Adrenal gland (tissue), 12 donors: ENCODE data around the gene ABCB6. TPM values are rescaled to one million over a fixed set of nuclear protein-coding genes. Genes with fewer than 3 reads are reported as not detected.

Experiments
- DNase-seq, 7 donors: peaks; one replicate each; pipeline ENCODE4 v3.0.0-alpha.2; 2019 to 2020
- H3K27ac ChIP-seq, 5 donors: fragments of 200-600 bp; sonication (generic) in 4 of 5; 1 replicate in 3 of 5; 2 replicates in 2 of 5; pipeline versions ENCODE4 v1.5.1 to v1.8.0; 2016 to 2020; ENCODE audit warnings: mild to moderate bottlenecking in 1 of 5
- H3K27me3 ChIP-seq: fragments of 200-600 bp; 2 replicates; pipeline ENCODE4 v1.8.0; 2021
- H3K36me3 ChIP-seq, 2 donors: fragments of 200-600 bp; replicated peaks in 1 of 2; 1 replicate in 1 of 2; 2 replicates in 1 of 2; pipeline versions ENCODE4 v1.5.1 to v1.8.0; 2018 to 2022
- H3K4me1 ChIP-seq, 2 donors: fragments of 200-600 bp; replicated peaks in 1 of 2; 1 replicate in 1 of 2; 2 replicates in 1 of 2; pipeline versions ENCODE4 v1.5.1 to v1.8.0; 2018 to 2021
- H3K4me3 ChIP-seq, 4 donors: fragments of 200-600 bp; sonication (generic) in 3 of 4; one replicate each; pipeline ENCODE4 v1.5.1; 2016 to 2018
- H3K9me3 ChIP-seq, 3 donors: fragments of 200-600 bp; sonication (generic) in 1 of 3; replicated peaks in 1 of 3; 1 replicate in 2 of 3; 2 replicates in 1 of 3; pipeline versions ENCODE4 v1.5.1 to v1.8.0; 2016 to 2021
- POLR2A ChIP-seq, 2 donors: fragments of 450-650 bp; IDR thresholded peaks; one replicate each; pipeline ENCODE4 v1.6.1; 2017; ENCODE audit warnings: antibody characterized with exemption in 2 of 2, mild to moderate bottlenecking in 2 of 2, moderate library complexity in 1 of 2
- WGBS, 4 donors: extraction: QIAGEN DNeasy Blood & Tissue Kit in 2 of 4; methylation state at CpG; one replicate each; pipeline versions ENCODE4 v1.1.5 to v1.1.7; 2013 to 2017; 5-methylcytosine and 5-hydroxymethylcytosine counted together
- intact Hi-C, 2 donors: fragments of 100-400 bp; cut with DNase I; formaldehyde crosslinking; loops; one replicate each; pipeline versions ENCODE4 v1.14.1 to v1.15.0; 2022 to 2023
- polyA plus RNA-seq, 3 donors: library from polyadenylated mRNA; stranded (reverse); fragments of 200-250 nt in 2 of 3; fragments of 350-450 nt in 1 of 3; fragmentation: Illumina TruSeq in 1 of 3; extraction: RNeasy Lipid Tissue Mini Kit (QIAGEN cat#74804) in 1 of 3; gene quantifications; one replicate each; pipeline ENCODE4 v1.2.3, GENCODE V29; 2013 to 2014
- total RNA-seq, 9 donors: library from RNA; depleted of rRNA in 4 of 9; stranded (reverse); fragments of >200 nt in 4 of 9; fragments of 120-200 nt in 1 of 9; fragmentation: NEBNext Ultra II Directional in 1 of 9; extraction: Animal tissue kit (Norgen Biotek cat#: 25700) in 1 of 9; gene quantifications; one replicate each; pipeline versions ENCODE4 v1.1.0 to v1.2.4, GENCODE V29; 2013 to 2023
- TF ChIP-seq, protein P1 (sequence below), 6 experiments: fragments of 450-650 bp in 4 of 6; fragments of 200-600 bp in 2 of 6; sonication (generic) in 1 of 6; IDR thresholded peaks; 1 replicate in 5 of 6; 2 replicates in 1 of 6; pipeline versions ENCODE4 v1.5.1 to v1.8.0; 2016 to 2021; ENCODE audit warnings: antibody characterized with exemption in 6 of 6, mild to moderate bottlenecking in 2 of 6, moderate library complexity in 1 of 6
- donor health status: healthy with polysubstance abuse.
- donor health status: Bipolar disorder and iron deficiency.
- donor health status: DM: yes; HTN: yes; CAD: no.
- donor health status: DM: no; HTN: no; CAD: no.
- donor health status: DM: no; HTN: no; CAD: no.
- donor health status: DM: yes; HTN: yes; CAD: no.

ABCB6 gene
- total and polyA plus RNA-seq, 12 donors: 10.1 to 85.1 (median 27.9) TPM

DNA sequence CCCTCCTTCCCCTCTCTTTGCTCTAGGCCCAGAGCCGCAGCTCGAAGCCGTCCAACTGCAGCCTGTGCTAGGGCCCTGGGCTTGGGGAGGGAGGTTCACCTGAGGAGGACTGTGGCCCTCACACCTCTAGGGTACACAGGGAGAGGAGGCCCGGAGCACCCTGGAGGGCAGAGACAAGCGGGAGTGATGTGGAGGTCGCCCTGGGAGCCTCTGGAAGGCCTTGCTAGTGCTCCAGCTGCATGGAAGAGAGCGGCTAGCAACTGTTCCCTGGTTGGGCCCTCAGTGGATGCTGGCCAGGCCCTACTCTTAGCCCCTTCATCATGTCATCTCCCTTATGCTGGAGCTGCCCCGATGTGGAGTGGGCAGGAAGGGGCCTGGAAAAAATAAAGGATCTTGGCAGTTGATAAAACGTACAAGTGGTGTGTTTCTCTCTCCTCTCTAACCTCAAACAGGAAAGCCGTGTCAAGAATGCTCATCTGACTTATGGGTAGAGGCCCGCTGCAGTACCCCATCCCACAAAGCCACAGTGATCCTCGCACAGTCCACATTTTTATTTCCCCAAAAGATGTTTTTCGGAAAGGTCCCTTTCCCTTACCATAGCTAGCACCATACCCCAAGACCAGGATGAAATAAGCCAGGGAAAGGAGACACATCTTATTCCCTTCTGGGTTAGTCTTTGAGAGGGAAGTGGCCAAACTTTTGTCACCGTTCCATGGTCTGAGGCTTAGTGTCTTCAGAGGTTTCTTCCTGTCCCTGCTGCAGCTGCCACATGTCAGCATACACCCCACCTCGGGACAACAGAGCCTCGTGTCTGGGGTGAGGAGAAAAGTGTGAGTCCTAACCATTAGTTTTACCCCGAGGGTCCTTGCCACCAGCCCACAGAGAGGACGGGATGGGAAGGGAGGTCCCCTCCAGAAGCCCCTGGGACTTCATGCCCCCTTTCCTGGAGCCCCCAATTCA lies 9.2 kb downstream of the ABCB6 start:
- H3K27me3 ChIP-seq: no peaks in the 10 kb centered on the region
- DNase-seq: peak in 1 of 7 donors; percentile 18
- no peak overlapping the region for H3K4me3 ChIP-seq
- intact Hi-C loops: loop anchor here (5.0 to 10.0 kb wide), 2 partner anchors 37 to 45 kb away; partner anchors contain the start of genes NHEJ1 (in 1 of the 2) and SLC23A3 (in 1 of the 2)
- peaks cover 7 to 14% of the 10 kb centered on the region in 2 donors for H3K4me1 ChIP-seq
- peaks cover 0 to 56% of the 10 kb centered on the region in 2 donors for H3K36me3 ChIP-seq
- 78 to 83% (median 82%) methylated on average over 17 to 18 of the region's 18 CpGs for WGBS, 4 donors
- H3K9me3 ChIP-seq: no peaks in the 10 kb centered on the region
- no peak overlapping the region for H3K27ac ChIP-seq
- no peak for TF ChIP-seq POLR2A (IDR thresholded peaks at IDR 0.05)
- TF ChIP-seq, protein P1, sequence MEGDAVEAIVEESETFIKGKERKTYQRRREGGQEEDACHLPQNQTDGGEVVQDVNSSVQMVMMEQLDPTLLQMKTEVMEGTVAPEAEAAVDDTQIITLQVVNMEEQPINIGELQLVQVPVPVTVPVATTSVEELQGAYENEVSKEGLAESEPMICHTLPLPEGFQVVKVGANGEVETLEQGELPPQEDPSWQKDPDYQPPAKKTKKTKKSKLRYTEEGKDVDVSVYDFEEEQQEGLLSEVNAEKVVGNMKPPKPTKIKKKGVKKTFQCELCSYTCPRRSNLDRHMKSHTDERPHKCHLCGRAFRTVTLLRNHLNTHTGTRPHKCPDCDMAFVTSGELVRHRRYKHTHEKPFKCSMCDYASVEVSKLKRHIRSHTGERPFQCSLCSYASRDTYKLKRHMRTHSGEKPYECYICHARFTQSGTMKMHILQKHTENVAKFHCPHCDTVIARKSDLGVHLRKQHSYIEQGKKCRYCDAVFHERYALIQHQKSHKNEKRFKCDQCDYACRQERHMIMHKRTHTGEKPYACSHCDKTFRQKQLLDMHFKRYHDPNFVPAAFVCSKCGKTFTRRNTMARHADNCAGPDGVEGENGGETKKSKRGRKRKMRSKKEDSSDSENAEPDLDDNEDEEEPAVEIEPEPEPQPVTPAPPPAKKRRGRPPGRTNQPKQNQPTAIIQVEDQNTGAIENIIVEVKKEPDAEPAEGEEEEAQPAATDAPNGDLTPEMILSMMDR (IDR thresholded peaks at IDR 0.05): no peak

DNA sequence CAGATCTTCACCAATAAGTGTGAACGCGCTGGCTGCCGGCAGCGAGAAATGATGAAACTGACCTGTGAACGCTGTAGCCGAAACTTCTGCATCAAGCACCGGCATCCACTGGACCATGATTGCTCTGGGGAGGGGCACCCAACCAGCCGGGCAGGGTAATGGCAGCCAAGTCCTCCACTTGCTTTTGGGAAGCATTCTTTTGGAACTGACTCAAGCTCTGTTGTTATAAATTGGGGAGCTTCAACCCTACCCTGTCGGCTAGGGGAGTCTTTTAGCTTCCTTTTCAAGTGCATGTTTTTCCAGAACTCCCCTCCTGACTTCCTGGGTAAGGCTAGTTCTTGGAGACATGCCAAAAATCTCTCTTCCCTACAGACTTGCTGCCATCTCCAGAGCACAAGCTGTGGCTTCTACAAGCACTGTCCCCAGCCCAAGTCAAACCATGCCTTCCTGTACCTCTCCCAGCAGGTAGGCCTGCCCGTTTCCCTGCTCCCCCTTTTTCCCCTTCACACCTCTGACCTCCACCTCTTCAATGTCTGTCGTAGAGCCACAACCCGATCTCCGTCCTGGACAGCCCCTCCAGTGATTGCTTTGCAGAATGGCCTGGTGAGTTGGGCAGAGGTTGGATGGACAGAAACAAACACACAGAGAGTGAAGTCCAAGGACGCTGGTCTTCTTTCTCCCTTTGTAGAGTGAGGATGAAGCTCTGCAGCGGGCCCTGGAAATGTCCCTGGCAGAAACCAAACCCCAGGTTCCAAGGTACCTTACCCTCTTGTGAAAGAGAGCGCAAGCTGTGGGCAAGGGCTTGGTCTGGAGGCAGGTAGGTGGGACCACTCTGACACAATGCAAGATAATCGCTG lies 10.6 kb downstream of the ABCB6 start:
- Histone ChIP-seq H3K27me3 (no peaks in the 10 kb centered on the region), H3K9me3 (no peaks in the 10 kb centered on the region), H3K27ac (peak overlapping the region in 2 of 5 donors; percentile 95 to 97), H3K4me1 (peaks cover 7 to 14% of the 10 kb centered on the region in 2 donors), H3K4me3 (peak overlapping the region in 1 of 4 donors; percentile 90), H3K36me3 (peaks cover 0 to 42% of the 10 kb centered on the region in 2 donors)
- WGBS, 4 donors: 65 to 77% (median 74%) methylated on average over 17 of the region's 17 CpGs
- TF ChIP-seq POLR2A (IDR thresholded peaks at IDR 0.05): no peak
- TF ChIP-seq, protein P1 (IDR thresholded peaks at IDR 0.05): no peak
- intact Hi-C loops: no loop called here
- peak in 1 of 7 donors; percentile 19 for DNase-seq

DNA sequence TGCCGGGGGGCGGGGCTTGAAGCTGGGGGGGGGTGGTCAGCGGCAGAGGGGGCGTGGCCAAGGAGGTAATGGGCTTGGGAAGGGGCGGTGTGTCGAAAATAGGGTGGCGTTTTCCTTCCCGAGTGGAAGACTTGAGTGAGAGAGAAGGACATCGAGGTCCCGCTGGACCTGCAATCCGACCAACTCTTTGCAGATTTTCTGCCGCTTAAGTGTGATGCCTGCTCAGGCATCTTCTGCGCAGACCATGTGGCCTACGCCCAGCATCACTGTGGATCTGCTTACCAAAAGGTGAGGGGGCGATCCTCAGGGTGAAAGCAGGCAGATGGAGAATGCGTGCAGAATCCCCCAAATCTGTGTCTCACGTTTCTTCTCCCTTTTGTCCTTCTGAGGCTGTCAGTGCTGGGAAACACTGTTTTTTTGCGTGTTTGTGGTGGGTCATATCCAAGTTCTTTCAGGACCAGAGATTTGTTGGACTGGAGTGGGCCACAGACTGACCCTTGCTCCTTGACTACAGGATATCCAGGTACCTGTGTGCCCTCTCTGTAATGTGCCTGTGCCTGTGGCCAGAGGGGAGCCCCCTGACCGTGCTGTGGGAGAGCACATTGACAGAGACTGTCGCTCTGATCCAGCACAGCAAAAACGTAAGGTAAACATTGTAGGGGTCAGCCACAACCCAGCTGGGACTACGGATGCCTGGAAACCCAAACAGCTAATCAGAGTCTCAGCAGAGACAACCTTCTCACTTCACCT lies 11.4 kb downstream of the ABCB6 start:
- intact Hi-C loops: no loop called here
- 15 to 22% (median 18%) methylated on average over 14 to 22 of the region's 22 CpGs for WGBS, 4 donors
- Histone ChIP-seq H3K27me3 (no peaks in the 10 kb centered on the region), H3K9me3 (no peaks in the 10 kb centered on the region), H3K4me1 (peaks cover 7 to 14% of the 10 kb centered on the region in 2 donors), H3K4me3 (peak overlapping the region in 2 of 4 donors; percentile 56 to 90), H3K36me3 (peaks cover 0 to 33% of the 10 kb centered on the region in 2 donors), H3K27ac (peak overlapping the region; percentile 46 to 97 (median 95))
- no peak for TF ChIP-seq POLR2A (IDR thresholded peaks at IDR 0.05)
- TF ChIP-seq, protein P1 (IDR thresholded peaks at IDR 0.05): no peak
- DNase-seq: peak in 1 of 7 donors; percentile 27
